ENCODE measurements around the gene TRPM7.

GRCh38 chr15:50628421-50628820 lies 58.2 kb downstream of the TRPM7 start:
- TF ChIP-seq CTCF (IDR thresholded peaks at IDR 0.05): no peak
- TF ChIP-seq POLR2A (IDR thresholded peaks at IDR 0.05): no peak

Data from tibial nerve (tissue), 3 donors.